GM19395 (cell line): ENCODE measurements around the gene MEP1B.
A peak's percentile ranks its signal among the peaks of the same experiment; 100 is the strongest.
"Not testable (repeated sequence)": the region's sequence is repeated elsewhere in the genome, so short reads cannot be mapped to it uniquely, and the experiment has no call there.

Source experiments
- ATAC-seq: cut with Tn5 transposase; IDR thresholded peaks from one replicate; pipeline ENCODE4 v1.9.1; 2021; ENCODE audit warnings: mild to moderate bottlenecking, moderate library complexity; ENCODE audit not compliant: unreplicated experiment

MEP1B gene

DNA sequence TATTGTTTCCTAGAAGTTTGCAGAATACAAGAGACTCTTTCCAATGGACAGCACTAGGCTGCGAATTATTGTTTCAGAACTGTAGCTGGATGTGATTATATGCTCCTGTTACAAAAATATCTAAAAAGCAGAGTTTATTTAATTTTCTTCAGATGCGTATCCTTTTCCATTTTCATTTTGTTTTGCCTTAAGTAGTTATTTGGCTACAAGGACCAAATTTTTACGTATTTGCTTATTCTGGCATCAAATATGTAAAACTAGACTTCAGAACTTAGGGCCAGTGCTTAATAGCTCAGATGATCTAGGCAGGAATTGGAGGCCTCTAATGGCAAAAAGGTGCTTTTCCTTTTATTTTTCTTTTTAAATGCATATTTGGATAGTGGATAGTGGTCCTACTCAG lies 18.7 kb downstream of the MEP1B start:
- ATAC-seq, result no peak

DNA sequence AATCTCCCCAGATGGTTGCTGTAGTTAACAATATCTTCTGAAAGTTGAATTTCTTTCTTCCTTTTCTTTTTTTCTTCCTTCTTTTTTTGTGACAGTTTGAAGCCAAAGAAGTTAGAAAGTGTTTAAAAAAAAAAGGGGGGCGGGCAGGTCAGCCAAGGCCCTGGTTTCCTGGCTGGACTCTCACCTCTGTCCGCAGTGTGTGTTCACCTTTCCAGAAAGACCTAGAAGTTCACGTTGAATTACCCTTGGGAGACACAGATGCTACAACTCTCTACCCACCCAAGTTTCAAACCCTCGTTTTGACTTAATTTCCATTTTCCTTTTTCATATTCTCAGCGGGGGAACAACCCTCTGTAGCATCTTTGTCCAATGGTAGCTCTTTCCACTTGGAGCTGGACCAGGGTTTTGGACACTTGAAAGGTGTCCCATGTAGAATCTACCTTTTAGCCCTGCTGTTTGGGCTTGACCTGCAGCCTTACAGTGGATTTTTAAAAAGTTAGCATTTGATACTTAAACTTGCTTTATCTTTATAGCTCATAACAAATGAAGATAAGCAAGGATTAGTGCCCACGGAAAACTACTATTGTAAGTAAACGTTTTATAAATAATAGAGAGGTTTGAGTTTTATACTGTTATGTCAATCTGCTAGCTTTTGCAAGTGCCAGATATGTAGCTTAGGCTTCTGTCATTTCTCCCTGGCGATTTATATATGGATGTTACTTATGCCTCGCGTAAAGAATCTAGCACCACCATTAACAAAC lies 20.0 kb downstream of the MEP1B start:
- ATAC-seq, result no peak

DNA sequence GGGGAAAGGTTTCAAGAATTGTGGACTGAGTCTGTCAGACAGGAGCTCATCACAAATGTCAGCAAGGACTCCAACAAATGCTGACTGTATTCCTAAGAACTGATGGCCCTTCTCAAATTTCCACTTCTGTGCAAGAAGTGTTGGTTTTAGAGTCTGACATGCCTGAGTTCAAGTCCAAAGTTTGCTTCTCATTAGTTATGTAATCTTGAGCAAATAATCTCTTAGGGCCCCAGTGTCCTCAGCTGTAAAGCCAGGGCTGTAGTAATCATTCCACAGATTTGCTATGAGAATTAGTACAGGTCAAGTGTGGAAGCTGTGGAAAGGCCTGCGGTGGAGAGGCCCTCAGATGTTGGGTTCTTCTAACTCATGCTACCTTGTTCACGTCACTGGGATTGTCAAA lies 23.9 kb downstream of the MEP1B start:
- no peak for ATAC-seq

DNA sequence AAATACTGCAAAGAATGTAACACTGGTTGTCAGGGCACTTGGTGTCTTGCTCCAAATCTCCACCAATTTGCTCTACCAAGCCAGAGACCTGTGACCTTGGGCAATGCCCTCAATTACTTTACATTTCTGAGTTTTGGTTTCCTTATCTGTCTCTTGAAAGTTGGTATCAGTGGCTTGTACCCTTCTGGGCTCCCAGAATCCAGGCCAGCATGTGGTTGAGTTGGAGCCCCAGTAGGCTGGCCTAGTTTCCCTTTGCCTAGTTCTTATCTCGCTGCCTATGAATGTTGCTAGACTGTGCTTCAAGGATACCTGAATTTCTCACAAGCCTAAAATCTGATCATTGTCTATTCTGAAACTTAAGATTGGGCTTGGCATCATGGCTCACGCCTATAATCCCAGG lies 26.6 kb downstream of the MEP1B start:
- no peak for ATAC-seq

DNA sequence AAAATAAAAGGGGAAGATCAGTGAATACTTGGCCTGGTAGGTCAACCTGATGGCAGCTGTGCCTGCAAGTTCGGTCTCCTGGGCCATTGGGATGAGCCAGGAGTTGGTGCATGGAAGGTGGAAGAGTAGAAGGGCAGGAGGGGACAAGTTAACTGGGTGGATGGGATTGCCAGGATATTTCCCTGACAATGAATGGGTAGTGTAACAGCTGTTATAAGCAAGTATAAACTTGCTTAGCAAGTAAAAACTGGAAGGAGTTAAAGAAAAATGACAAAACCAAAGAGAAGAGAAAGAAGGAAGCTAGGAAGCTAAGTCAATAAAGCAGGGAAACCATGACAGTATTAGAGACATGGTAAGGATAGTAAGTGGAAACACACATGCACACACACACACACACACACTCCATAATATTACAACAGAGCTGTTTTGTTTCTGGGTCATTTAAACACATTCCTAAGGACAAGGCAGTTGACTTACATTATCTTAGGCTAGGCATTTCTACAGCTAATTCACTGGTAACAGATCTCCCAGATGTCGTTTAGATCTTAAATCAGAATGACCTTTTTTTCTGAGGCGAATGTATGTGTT lies 29.7 kb downstream of the MEP1B start:
- ATAC-seq, result no peak

DNA sequence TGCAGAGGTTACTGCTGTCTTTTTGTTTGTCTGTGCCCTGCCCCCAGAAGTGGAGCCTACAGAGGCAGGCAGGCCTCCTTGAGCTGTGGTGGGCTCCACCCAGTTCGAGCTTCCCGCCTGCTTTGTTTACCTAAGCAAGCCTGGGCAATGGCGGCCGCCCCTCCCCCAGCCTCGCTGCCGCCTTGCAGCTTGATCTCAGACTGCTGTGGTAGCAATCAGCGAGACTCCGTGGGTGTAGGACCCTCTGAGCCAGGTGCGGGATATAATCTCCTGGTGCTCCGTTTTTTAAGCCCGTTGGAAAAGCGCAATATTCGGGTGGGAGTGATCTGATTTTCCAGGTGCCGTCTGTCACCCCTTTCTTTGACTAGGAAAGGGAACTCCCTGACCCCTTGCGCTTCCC lies 43.5 kb downstream of the MEP1B start:
- ATAC-seq, result not testable (repeated sequence)

DNA sequence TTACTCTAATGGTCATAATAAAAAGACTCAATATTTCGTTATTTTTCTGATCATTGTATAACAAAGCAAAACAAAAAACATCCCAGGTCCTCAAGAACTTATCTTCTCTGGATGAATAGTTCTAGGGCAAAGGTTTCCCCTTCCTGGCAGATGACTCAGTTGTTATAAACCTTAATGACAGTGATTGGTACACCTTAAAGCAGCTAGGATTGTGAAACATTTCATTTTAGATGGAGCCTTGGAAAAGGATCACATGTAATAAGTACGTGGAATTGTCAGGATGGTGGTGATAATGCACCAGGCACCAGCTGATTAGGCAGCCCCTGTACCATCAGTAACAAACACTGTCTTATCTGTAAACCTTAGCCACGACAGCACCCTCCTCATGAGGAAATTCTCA lies 47.2 kb downstream of the MEP1B start:
- no peak for ATAC-seq

DNA sequence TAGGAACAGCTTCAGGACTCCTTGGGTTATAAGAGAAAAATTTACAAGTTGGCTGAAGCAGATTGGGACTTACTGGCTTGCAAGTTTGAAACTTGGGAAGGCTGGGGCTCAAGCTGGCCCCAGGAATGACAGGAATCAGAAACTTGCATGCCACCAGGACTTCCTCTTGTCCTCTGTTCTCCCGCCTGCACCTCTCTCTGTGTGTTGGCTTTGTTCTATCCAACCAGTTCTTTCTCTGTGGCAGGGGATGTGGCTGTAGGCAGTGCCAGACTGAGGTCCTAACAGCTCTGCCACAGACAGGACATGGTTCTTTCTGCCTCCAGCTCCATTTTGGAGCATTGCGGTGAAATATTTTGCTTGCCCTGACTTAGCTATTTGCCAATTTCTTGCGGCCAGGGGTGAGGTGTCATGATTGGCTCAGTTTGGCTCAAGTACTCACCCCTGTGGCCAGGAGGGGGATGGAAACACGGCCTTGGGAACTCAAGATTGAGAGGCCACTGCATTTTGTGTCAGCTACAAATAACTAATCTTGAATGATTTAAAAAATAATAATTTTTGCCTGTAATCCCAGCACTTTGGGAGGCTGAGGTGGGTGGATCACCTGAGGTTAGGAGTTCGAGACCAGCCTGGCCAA lies 48.9 kb downstream of the MEP1B start:
- ATAC-seq, result no peak

DNA sequence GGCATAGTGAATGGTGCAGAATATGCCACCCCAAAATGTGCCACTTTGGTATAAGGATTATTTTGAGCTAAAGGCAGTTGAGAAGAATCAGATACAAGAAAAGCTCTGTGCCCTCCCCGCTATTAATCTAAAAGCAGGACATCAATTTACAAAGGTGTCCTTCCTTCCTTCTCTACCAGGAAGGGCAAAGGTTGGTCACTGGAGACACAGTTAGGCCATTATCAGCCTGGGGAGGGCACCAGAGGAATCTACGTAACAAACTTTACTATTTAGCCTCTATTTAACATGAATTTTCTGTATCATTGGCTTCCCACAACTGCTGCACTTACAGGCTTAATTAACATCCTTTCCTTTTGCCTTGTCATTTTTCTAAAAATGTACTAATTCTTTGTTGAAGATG lies 52.6 kb downstream of the MEP1B start:
- no peak for ATAC-seq

DNA sequence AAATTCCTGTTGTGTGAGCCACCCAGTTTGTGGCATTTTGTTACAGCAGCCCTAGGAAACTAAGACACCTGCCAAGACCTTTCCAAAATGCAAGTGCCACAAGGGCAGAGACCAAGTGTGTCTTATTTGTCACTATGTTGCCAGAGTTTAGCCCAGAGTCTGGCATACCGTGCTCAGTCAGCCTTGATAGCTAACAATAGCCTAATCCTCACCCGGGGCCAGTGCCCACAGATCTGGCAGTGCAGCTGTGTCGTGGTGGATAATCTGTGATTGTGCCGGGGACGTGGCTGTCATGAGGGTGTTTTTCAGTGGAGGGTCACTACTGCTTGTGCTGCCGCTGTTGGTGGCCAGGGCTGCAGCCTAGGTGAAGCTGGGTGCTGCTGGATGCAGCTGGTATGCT lies 53.5 kb downstream of the MEP1B start:
- ATAC-seq, result no peak

DNA sequence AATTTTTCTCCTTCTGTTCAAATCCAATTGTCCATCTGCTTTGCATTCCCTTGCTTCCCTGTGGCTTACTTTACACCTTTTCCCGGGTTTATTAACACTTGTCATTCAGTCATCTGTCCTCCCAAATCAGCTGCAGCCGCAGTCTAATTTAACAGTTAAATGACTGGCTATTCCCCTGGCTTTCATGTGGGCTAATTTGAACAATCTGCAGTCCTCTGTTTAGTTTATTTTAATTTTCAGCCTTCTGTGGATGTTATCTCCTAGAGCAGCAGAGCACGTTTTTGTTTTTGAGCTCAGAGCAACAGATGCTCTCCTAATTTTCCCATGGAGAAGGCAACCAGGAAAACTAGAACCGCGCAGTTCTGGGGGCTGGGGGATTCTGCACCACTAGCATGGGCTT lies 55.0 kb downstream of the MEP1B start:
- ATAC-seq, result no peak

DNA sequence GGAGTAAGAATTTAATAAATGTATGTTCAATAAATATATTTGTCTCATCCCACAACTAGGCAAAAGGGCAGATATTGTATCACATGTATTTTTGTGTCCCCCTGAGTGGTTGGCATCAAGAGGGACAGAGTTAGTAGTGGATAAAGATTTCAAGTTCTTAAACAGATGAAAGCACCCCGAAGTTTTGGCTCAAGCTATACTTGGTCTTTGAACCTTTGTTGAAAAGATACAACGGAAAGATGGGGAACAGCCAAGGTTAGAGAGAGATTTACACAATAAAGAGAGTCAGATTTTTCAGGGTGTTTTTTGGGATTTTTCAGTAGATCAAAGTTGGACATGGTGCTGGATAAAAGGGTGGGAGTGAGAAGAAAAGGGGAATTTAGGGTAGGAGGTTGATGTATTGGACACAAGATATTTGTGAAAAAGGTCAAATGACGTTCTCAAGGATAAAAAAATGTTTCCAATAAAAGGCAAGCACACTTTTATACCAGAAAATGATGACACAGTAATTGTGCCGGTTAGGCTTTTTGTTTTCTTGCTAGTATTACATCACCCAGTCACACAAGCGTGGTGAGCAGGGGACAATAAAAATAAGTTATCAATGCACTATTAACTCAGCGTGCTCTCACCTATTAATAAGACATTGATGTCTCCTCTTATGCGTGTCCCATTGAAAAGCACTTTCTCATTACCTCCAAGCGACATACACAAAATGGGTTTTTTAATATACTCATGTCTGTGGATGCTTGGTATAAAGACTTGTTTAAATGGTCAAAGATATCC lies 59.5 kb downstream of the MEP1B start:
- no peak for ATAC-seq

DNA sequence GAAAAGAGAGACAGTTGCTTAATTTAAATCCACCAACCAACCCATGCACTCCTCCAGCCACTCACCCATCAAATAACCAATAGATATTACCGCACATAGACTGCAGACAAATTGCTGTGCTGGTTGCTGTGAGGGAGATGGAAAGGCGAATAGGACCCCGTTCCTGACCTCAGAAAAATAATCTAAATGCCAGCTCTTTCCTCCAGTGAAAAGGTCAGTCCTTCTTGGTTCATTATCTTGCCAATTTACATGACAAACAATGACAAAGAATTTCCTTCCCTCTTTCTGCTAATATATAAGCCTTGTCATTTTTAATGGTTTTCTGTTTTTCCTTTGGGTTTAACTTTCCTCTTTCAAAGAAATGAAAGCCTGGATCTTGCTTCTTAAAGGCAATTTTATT lies 61.6 kb downstream of the MEP1B start:
- ATAC-seq, result no peak

DNA sequence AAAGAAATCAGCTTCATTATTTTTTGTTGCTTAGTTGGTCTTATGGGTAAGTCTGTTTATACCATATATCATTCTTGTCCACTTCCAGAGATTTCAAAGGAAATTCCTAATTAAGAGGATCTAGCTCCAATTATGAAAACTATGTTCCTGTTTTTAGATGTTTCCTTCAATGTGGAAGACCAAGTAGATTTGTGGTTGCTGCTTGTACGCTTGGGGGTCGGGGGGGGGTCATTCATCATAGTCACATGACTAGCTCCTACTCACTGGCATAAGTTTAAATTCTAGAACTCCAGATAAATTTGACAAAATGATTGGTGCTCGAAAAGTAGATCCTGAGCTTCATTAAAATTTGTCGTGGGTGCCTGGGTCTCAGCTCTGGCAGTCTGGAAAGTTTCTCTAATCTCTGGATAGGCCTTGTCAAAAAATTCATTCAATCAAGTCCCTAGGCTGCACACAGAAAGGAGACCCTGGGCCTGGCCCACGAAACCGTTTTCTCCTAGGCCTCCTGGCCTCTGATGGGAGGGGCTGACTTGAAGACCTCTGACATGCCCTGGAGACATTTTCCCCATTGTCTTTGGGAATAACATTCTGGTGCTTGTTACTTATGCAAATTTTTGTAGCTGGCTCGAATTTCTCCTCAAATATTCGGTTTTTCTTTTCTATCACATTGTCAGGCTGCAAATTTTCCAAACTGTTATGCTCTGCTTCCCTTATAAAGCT lies 62.5 kb downstream of the MEP1B start:
- no peak for ATAC-seq

DNA sequence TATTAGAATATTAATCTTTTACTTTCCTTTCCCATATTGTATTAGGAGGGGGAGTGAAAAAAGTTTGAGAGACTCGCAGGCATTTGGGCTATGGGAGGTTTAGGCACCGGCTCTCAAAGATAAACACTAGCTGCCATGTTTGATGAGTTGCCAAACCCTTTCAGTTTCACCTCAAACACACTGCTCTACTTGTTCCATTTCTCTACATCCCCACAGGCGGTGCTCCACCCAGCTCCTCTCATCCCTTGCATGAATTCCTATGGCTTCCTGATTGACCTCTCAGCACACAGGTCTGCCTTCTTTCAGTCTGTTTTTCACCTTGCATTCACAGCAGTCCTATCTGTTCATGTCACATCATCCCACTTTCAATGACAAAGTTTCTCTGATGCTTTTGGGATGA lies 65.7 kb downstream of the MEP1B start:
- no peak for ATAC-seq

DNA sequence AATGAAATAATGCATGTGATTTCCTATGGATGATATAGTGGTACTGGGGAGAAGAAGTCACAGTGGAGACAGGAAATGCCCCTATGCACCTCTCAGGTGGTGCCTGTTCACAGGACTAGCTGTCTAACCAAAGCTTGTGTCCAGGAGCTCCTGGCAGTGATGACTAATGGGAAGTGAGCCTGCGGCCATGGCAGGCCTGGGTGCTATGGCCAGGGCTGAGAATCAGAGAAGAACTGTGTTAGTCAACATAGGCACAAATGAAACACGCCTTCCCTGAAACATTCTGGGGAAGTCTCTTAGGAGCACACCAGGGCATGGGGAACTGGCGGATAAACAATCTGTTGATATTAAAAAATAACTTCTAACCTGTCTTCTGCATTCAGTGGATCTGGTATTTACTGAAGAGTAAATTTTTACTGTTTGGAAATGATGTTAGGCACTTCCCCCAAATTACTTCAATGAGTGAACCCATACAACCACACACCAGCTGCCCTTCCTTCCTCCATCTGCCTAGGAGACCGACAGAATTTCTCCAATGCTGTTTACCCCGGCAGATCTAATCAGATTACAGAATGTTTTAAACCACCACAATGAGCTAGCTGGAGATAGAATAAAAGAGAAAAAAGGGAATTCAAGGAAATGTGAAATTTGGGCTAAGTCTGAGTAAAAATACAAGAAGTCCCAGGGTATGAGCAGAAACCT lies 67.4 kb downstream of the MEP1B start:
- ATAC-seq, result no peak

DNA sequence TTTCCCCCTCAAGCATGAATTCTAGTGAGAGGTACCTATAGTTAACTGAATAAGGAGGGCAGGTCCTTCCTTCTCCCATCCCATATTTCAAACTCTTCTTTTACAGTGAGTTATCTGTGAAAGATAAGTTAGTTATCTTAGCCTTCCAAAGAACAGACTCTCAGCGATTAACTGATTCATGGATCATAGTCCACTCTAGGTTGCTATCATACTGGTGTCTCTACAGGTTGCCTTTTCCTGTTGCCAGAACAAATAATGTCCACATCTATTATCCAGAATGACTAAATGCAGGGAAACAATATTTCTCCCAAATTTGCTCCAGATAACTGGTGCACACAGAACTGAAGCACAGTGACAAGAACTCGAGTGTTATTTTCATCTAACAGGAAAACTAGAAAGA lies 68.3 kb downstream of the MEP1B start:
- no peak for ATAC-seq

DNA sequence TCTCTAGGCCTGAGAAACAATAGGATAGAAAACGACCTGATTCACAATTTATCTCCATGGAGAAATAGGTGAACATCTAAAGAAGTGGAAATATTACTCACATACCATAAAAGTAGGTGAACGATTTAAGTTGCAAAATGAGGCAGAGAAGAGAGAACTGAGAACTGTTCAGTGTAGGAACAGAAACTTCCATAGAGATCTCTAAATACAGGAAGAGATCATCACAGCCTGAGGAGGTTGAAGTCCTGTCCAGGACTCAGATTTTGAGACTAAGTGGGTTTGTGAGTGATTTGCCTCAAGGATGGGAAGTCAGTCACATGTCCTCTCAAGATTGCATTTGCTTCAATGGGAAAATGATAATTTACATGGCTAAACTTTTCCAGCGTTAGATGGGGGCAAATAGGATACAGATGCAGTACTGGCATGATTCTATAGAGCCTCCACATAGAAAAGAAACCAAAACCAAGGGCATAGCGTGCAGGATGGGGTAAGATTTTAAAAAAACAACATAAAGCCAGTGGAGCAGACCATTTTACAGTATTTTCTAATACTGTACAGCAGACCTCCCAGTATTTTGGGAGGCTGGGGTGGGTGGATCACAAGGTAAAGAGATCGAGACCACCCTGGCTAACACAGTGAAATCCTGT lies 68.8 kb downstream of the MEP1B start:
- ATAC-seq, result peak; percentile 57

DNA sequence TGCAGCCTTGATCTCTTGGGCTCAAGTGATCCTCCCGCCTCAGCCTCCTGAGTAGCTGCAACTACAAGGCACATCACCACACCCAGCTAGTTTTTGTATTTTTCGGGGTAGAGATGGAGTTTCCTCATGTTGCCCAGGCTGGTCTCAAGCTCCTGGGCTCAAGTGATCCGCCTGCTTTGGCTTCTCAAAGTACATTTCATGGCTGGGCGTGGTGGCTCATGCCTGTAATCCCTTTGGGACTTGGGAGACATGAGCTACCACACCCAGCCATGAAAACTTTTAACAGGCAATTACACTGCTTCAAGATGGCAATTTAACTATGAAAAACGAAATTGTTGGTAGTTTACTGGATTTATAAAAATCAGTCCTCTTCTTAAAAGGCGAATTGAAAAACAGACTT lies 69.7 kb downstream of the MEP1B start:
- no peak for ATAC-seq

DNA sequence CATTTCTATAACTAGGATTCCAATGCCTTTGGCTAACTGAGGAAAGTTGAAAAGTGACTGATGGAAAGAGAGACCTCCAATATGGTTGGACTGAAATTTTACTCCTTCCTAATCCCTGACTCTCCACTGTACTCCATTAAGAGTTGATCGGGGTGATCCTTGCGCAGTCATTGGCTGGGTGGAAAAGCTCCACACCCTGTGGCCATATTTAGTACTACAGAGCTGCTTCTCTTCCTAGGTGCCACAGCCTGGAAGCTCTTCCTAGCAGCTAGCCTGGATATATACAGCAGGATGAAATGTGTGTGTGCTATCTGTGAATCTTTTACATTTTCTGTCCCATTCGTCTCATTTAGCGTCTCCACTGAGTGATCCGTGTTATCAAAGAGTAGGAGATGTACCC lies 71.2 kb downstream of the MEP1B start:
- ATAC-seq, result no peak
